HG03558 (cell line): Measurements from ENCODE around the gene B3GALT5.

ENCODE experiments used
- ATAC-seq: cut with Tn5 transposase; IDR thresholded peaks from one replicate; pipeline ENCODE4 v1.9.1; 2021; ENCODE audit warnings: moderate number of reproducible peaks; ENCODE audit not compliant: unreplicated experiment; ENCODE audit errors: extremely low read depth

Gene B3GALT5

DNA sequence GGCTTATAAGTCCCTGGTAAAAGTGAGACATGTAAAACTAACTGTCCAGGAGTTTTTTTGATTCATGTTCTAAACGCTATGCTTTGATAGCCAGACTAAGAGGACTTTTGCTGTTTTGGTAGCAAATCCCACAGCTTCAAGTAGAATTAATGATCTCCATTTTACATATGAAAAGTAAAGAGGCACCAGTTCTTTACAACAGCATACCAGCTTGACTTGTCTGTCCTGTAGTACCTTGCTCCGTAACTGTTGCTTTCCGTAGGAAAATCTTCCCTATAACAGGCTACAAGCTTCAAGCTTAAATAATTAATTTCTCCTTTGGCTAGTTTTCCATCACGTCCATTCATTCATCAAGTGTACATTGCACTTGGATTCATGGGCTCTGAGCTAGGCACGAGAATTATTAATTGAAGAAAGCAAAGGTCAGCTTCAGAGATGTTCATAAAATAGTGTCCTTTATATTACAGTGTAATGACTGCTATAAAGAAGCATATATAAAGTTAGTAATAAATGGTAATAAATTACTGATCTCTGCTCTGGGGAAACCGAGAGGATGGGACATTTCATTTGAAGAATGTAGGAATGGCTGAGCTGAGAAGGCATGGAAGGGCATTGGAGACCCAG lies 29.2 kb downstream of the B3GALT5 start:
- no peak for ATAC-seq

GRCh38 chr21:39644062-39644560 lies 31.4 kb downstream of the B3GALT5 start:
- no peak for ATAC-seq

DNA sequence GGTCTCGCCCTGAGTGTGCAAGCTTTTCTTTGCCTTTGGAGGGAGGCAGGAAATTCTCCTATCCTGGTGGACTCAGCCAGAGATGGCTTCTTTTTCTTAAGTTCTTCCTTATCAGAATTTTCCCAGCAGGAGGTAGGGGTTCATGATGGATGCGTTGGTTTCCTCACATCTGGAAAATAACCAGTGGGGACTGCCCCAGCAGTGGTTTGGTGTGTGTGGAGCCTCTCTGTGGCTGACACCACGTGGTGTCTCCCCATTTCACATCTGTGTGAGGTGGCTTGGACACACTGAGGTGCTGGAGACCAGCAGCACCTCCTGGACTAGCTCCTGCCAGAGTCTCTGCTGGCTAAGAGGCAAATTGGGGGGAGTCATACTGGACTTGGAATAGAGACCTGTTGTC lies 32.6 kb downstream of the B3GALT5 start:
- ATAC-seq, result no peak

DNA sequence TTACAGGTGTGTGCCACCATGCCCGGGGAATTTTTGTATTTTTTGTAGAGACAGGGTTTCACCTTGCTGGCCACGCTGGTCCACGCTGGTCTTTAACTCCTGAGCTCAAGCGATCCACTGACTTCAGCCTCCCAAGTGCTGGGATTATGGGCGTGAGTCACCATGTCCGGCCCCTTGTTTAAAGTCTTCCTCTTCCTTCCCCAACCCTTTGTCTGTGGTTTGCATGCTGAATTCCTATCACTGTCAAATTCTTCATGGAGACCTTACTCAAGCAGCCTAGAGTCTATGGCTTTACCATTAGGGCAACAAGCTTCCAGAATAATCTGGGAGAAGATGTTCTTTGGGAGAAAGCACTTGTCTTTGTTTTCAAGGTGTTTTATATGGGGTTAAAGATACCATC lies 34.7 kb downstream of the B3GALT5 start:
- no peak for ATAC-seq

- ATAC-seq, result no peak
Measured at GRCh38 chr21:39648879-39649278, 36.1 kb downstream of the B3GALT5 start.

DNA sequence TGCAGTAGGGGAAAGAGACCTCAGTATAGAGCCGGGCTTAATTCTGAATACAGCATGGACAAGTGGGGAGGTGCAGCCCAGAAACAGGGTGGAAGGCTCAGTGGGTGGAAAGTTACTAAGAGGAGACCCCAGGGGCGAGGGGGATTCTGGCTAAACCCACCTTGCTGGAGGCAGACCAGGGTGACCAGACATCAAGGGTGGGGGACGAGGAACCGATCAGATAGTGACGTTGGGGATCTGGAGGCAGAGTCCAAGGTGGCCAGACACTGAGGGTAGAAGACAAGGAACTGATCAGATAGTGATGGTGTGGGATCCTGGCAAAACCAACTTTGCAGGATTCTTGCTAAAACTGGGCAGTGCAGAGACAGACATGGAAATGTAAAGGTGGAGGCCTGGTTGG lies 36.8 kb downstream of the B3GALT5 start:
- no peak for ATAC-seq

DNA sequence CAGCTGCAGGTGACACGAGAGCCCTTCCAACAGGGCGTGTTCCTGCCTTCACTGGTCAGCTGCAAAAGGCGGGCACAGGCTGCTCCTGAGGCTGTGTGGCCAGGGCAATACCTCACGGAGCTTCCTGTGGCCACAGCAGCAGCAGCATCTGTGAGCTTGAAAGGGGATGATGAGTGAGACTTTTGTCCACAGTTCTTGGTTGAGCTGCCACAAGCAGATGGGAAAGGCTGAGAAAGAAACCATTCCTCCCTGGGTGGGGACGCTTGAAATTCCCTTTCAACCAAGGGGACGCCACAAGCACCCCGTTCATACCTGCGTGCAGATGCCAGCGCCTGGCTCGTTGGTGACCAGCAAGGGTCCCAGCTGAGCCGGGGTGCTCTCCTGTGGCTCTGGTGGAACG lies 37.6 kb downstream of the B3GALT5 start:
- no peak for ATAC-seq

DNA sequence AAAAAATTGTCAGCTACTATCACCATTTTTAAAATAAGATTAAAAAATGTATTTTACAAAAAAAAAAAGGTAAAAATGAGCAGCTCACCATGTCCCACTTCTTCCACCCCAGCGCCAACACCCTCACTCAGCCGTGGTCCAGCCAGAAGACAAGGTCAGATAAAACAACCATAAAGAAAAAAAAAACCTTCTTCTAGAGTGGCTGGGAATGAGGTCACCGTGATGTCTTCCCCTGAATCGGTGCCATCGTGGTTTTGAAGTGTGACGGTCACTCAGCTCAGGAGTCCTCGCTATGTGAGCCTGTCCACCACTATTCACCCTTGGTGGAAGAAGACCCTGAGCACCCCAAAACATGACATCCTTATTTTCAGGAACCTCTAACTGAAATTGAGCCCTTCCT lies 38.1 kb downstream of the B3GALT5 start:
- no peak for ATAC-seq

- ATAC-seq, result no peak
Measured at GRCh38 chr21:39651206-39651605, 38.5 kb downstream of the B3GALT5 start.

GRCh38 chr21:39654951-39655350 lies 42.2 kb downstream of the B3GALT5 start:
- ATAC-seq, result no peak

DNA sequence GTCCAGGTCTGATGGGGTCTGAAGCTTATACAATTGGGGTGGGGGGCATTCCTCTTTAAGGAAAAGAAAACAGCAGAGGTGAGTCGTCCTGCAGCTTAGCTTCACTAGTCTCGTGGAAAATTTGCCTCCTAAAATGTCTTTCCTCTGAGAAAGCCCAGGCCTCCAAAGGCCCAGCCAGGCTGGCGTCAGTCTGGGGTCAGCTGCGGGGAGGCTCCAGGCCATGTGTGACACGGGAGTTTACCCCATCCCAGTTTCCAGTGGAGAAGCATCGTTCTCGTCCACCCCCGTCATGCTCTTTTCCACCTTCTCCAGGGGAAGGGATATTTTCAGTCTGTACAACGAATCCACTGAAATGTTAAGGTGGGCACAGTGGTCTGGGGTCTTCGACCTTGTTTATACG lies 42.8 kb downstream of the B3GALT5 start:
- no peak for ATAC-seq

DNA sequence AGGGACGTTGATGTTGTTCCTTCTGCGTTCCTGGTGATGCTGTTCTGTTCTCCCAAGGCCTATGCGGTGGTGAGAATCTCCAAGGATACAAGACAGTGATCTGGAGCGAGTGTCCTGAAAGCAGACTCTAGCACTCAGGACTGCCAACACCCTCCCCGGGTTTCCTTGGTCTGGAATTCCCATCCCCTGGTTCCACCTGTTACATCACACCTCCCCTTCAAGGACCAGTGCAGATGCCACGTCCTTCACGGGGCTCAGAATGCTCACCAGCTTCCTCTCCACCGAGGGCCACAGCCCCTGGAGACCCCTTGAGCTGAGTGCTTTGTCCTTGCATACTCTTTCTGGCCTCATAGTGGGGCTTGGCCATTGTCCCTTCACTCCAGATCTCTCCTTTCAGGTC lies 43.5 kb downstream of the B3GALT5 start:
- ATAC-seq, result no peak

DNA sequence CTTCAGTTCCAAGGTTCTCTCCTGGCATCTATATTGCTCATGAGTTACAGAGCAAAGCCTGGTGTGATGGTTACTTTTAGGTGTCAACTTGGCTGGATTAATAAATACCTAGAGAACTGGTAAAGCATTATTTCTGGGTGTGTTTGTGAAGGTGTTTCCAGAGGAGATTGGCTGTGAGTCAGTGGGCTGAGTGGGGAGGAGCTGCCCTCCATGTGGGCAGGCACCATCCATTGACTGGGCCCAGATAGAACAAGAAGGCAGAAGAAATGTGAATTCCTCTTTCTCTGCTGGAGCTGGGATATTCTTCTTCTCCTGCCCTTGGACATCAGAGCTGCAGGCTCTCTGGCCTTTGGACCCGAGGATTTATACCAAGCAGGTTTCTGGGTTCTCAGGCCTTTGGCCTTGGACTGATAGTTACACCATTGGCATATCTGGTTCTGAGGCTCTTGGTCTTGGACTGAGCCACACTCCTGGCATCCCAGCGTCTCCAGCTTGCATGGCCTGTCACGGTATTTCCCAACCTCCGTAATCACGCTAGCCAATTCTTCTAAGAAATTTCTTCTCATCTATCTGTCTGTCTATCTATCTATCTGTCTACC lies 44.5 kb downstream of the B3GALT5 start:
- ATAC-seq, result no peak

DNA sequence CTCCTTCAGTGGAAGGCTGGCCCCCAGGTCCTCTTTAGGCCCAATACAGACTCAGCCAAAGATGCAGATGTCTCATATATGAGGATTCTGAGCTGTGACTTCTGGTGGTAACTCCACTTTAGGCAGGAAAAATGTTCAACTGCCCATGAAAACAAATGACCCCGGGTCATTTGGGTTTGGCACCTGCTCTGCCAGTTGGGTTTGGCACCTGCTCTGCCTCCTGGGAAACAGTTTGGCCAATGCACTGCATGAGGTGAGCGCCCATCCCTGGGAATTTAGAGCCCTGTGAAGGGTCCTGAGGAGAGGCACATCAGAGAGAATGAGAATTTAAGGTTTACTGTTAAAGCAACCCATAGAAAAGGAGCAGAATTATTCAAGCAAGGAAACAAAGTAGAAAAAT lies 45.3 kb downstream of the B3GALT5 start:
- ATAC-seq, result no peak

GRCh38 chr21:39659070-39659815 lies 46.5 kb downstream of the B3GALT5 start:
- no peak for ATAC-seq

DNA sequence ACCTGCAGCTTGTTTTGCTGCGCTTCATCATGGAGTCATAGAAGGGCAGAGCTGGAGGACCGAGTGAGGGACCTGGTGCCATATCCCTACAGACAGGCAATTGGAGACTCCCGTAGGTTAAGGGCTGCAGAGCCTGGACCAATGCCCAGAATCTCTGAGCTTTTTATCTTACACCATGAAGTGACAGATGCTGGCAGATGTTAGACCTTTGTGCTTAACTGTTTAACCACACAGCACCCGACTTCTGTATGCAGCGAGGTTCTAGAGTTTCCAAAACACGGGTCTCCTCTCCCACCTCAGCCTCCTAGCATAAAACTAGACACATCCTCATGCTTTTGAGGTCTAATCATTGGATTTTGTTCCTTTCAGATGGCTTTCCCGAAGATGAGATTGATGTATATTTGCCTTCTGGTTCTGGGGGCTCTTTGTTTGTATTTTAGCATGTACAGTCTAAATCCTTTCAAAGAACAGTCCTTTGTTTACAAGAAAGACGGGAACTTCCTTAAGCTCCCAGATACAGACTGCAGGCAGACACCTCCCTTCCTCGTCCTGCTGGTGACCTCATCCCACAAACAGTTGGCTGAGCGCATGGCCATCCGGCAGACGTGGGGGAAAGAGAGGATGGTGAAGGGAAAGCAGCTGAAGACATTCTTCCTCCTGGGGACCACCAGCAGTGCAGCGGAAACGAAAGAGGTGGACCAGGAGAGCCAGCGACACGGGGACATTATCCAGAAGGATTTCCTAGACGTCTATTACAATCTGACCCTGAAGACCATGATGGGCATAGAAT lies 47.6 kb downstream of the B3GALT5 start:
- ATAC-seq, result no peak

- no peak for ATAC-seq
Measured at GRCh38 chr21:39661121-39661520, 48.4 kb downstream of the B3GALT5 start.

GRCh38 chr21:39661740-39662139 lies 49.0 kb downstream of the B3GALT5 start:
- ATAC-seq, result no peak

DNA sequence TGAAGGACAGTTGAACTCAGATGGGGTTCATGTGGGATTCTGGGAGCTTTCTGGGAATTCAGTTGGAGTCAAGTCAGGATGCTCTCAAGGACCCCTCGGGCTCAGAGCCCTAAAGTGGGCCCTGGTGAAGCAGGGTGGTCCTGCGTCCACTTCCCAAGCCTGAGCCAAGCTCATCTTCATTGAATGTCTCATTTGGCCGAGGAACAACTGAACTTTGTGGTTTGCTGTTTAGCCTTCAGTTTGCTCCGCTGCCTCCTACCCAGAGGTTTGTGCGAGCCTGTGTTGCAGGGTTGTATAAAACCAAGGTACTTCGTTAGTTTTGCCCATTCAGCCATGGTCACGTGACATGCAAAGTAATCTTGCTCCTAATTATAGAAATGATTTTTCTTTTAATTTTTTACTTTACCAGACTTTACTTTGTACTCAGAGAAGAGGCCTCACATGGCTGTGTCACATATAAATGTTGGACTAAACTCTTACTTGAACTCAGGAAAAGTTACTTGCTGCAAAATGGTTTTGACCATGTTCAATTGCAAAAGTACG lies 49.7 kb downstream of the B3GALT5 start:
- ATAC-seq, result no peak

- no peak for ATAC-seq
Measured at GRCh38 chr21:39663066-39663465, 50.3 kb downstream of the B3GALT5 start.
